SU-DHL-6 (cell line): Measurements from ENCODE around the gene OMA1.

Experiments used
- H2AFZ ChIP-seq: fragments of 200-600 bp; sonication (generic); 2 replicates; pipeline ENCODE4 v1.6.1; 2014; ENCODE audit warnings: low read depth, mild to moderate bottlenecking, moderate library complexity, mixed read lengths, antibody characterized with exemption, low read length; ENCODE audit not compliant: severe bottlenecking
- H3F3A ChIP-seq: fragments of 200-600 bp; shearing (Covaris generic); 2 replicates; pipeline ENCODE4 v1.6.0; 2016; ENCODE audit warnings: antibody characterized with exemption, mild to moderate bottlenecking; ENCODE audit not compliant: insufficient read depth
- H3K27ac ChIP-seq: fragments of 200-600 bp; sonication (generic); 2 replicates; pipeline ENCODE4 v1.5.1; 2016; ENCODE audit warnings: low read depth, mild to moderate bottlenecking, low read length, moderate library complexity, mixed read lengths
- H3K27me3 ChIP-seq: fragments of 200-600 bp; sonication (generic), shearing (Covaris generic); 2 replicates; pipeline ENCODE4 v1.6.0; 2014; ENCODE audit warnings: mild to moderate bottlenecking, low read length
- H3K36me3 ChIP-seq: fragments of 200-600 bp; sonication (generic); 2 replicates; pipeline ENCODE4 v1.6.1; 2014; ENCODE audit warnings: mild to moderate bottlenecking, low read length, mixed read lengths
- H3K4me2 ChIP-seq: fragments of 300-600, 200-600 bp; shearing (Covaris generic), sonication (generic); 2 replicates; pipeline ENCODE4 v1.6.0; 2014; ENCODE audit warnings: low read length, low read depth, mild to moderate bottlenecking; ENCODE audit not compliant: poor library complexity, severe bottlenecking
- H3K4me3 ChIP-seq: fragments of 200-600 bp; sonication (generic); 2 replicates; pipeline ENCODE4 v1.5.1; 2014; ENCODE audit warnings: antibody characterized with exemption, low read length, mild to moderate bottlenecking, mixed read lengths; ENCODE audit not compliant: insufficient read depth, poor library complexity, severe bottlenecking
- H3K79me2 ChIP-seq: fragments of 200-600 bp; sonication (generic); 2 replicates; pipeline ENCODE4 v1.6.1; 2014; ENCODE audit warnings: mild to moderate bottlenecking, low read length, moderate library complexity; ENCODE audit not compliant: insufficient read depth
- H3K9ac ChIP-seq: fragments of 200-600 bp; sonication (generic); 2 replicates; pipeline ENCODE4 v1.7.0; 2014; ENCODE audit warnings: mild to moderate bottlenecking, low read length
- H3K9me2 ChIP-seq: fragments of 200-600 bp; sonication (generic); replicated peaks from 2 replicates; pipeline ENCODE4 v1.6.1; 2014; ENCODE audit warnings: low read length; ENCODE audit not compliant: insufficient read depth
- H3K9me3 ChIP-seq: fragments of 200-600 bp; sonication (generic); 2 replicates; pipeline ENCODE4 v1.6.1; 2014; ENCODE audit warnings: low read length, mixed read lengths; ENCODE audit not compliant: insufficient read depth
- H4K20me1 ChIP-seq: fragments of 200-600 bp; sonication (generic); 2 replicates; pipeline ENCODE4 v1.6.1; 2014; ENCODE audit warnings: low read depth, mild to moderate bottlenecking, antibody characterized with exemption, low read length, moderate library complexity, mixed read lengths
- EZH2phosphoT487 ChIP-seq: fragments of 200-600 bp; sonication (generic), shearing (Covaris generic); conservative IDR thresholded peaks from 2 replicates; pipeline ENCODE4 v1.6.1; 2018; ENCODE audit warnings: mild to moderate bottlenecking, antibody characterized with exemption, low read length, moderate library complexity, mixed read lengths
- TF ChIP-seq, protein P1 (sequence below): fragments of 200-600 bp; sonication (generic); IDR thresholded peaks from one replicate; pipeline ENCODE4 v1.5.1; 2017; ENCODE audit warnings: antibody characterized with exemption, mild to moderate bottlenecking, low read length, moderate library complexity; ENCODE audit not compliant: insufficient read depth, poor library complexity, severe bottlenecking

Gene OMA1

DNA sequence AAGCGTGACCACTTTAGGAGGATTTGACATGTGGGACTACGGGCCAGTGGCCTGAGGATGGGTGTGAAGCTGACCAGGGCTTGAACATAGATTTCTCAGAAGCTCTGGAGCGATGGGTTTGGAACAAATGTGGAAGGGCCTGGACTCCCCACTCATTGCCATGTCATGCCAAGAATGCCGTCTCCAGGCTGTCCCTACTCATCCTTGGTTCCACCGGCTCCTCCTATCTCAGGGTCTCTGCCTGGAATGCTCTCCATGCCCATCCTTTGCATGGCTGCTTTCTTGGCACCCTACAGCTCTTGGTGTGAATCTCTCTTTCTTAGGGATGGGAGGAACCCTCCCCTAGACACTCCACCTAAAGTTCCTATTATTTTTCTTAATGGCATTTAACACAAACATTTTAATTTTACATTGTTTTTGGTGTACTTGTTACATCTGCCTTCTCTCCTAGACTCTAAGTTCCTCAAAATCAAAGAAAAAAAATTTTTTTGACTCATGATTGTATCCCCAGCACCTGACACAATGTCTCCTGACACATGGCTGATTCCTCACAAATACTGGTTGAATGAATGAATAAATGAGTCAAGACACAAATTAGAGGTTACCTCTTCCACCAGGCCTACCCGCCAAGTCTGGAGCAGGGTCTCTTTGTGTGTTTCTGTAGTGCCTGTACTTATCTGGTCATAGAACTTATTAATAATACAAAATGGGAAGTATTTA, 114.5 kb downstream of the OMA1 start:
- no peak overlapping the region for H3K4me2 ChIP-seq
- H3K4me3 ChIP-seq, result no peak overlapping the region
- no peaks in the 10 kb centered on the region for H3K79me2 ChIP-seq
- H3K27me3 ChIP-seq, result no peaks in the 10 kb centered on the region
- H3K9me3 ChIP-seq, result no peaks in the 10 kb centered on the region
- H3K27ac ChIP-seq, result no peak overlapping the region
- H3K9me2 ChIP-seq, result no peaks in the 10 kb centered on the region
- no peak for TF ChIP-seq EZH2phosphoT487
- TF ChIP-seq, protein P1, sequence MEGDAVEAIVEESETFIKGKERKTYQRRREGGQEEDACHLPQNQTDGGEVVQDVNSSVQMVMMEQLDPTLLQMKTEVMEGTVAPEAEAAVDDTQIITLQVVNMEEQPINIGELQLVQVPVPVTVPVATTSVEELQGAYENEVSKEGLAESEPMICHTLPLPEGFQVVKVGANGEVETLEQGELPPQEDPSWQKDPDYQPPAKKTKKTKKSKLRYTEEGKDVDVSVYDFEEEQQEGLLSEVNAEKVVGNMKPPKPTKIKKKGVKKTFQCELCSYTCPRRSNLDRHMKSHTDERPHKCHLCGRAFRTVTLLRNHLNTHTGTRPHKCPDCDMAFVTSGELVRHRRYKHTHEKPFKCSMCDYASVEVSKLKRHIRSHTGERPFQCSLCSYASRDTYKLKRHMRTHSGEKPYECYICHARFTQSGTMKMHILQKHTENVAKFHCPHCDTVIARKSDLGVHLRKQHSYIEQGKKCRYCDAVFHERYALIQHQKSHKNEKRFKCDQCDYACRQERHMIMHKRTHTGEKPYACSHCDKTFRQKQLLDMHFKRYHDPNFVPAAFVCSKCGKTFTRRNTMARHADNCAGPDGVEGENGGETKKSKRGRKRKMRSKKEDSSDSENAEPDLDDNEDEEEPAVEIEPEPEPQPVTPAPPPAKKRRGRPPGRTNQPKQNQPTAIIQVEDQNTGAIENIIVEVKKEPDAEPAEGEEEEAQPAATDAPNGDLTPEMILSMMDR, result no peak
- H3K9ac ChIP-seq, result no peak overlapping the region
- H3F3A ChIP-seq, result no peaks in the 10 kb centered on the region
- H3K36me3 ChIP-seq, result no peaks in the 10 kb centered on the region
- H2AFZ ChIP-seq, result no peak overlapping the region
- H4K20me1 ChIP-seq, result no peaks in the 10 kb centered on the region
